IMR-90 (cell line): ENCODE measurements around the gene ARMH1.

ENCODE experiments used
- BHLHE40 ChIP-seq: fragments of 150-350 bp; IDR thresholded peaks from 2 replicates; pipeline ENCODE4 v1.6.1; 2016; ENCODE audit warnings: mild to moderate bottlenecking, low read depth, low read length
- CEBPB ChIP-seq: IDR thresholded peaks from 2 replicates; pipeline ENCODE4 v1.6.1; 2012; ENCODE audit warnings: low read depth, low read length, improper control_type of control experiment
- CHD1 ChIP-seq: IDR thresholded peaks from 2 replicates; pipeline ENCODE4 v1.6.1; 2012; ENCODE audit warnings: low read depth, low read length, improper control_type of control experiment
- FOS ChIP-seq: fragments of 150-350 bp; IDR thresholded peaks from 2 replicates; pipeline ENCODE4 v1.6.1; 2016; ENCODE audit warnings: low read depth, low read length
- MAFK ChIP-seq: IDR thresholded peaks from 2 replicates; pipeline ENCODE4 v1.6.1; 2012; ENCODE audit warnings: low read depth, low read length, improper control_type of control experiment
- MXI1 ChIP-seq: IDR thresholded peaks from 2 replicates; pipeline ENCODE4 v1.6.1; 2012; ENCODE audit warnings: low read depth, mild to moderate bottlenecking, low read length, moderate library complexity, borderline replicate concordance
- POLR2A ChIP-seq: IDR thresholded peaks from 2 replicates; pipeline ENCODE4 v1.6.1; 2012; ENCODE audit warnings: mild to moderate bottlenecking, low read depth, low read length
- RAD21 ChIP-seq: IDR thresholded peaks from 2 replicates; pipeline ENCODE4 v1.6.1; 2012; ENCODE audit warnings: low read length, improper control_type of control experiment
- RCOR1 ChIP-seq: IDR thresholded peaks from 2 replicates; pipeline ENCODE4 v1.6.1; 2012; ENCODE audit warnings: mild to moderate bottlenecking, low read length, improper control_type of control experiment; ENCODE audit not compliant: insufficient replicate concordance
- RFX5 ChIP-seq: IDR thresholded peaks from 2 replicates; pipeline ENCODE4 v1.8.0; 2012; ENCODE audit warnings: low read depth, mild to moderate bottlenecking, low read length, moderate library complexity
- SMC3 ChIP-seq: fragments of 150-350 bp; IDR thresholded peaks from 2 replicates; pipeline ENCODE4 v1.6.1; 2016; ENCODE audit warnings: low read depth, mild to moderate bottlenecking, antibody characterized with exemption, low read length, moderate library complexity
- TF ChIP-seq, protein P1 (sequence below): conservative IDR thresholded peaks from 2 replicates; pipeline ENCODE4 v1.5.1; 2012; ENCODE audit warnings: mild to moderate bottlenecking, low read depth, low read length, improper control_type of control experiment
- TF ChIP-seq, protein P2 (sequence below): fragments of 150-350 bp; IDR thresholded peaks from 2 replicates; pipeline ENCODE4 v1.6.1; 2017; ENCODE audit warnings: mild to moderate bottlenecking, antibody characterized with exemption, low read length, low read depth

DNA sequence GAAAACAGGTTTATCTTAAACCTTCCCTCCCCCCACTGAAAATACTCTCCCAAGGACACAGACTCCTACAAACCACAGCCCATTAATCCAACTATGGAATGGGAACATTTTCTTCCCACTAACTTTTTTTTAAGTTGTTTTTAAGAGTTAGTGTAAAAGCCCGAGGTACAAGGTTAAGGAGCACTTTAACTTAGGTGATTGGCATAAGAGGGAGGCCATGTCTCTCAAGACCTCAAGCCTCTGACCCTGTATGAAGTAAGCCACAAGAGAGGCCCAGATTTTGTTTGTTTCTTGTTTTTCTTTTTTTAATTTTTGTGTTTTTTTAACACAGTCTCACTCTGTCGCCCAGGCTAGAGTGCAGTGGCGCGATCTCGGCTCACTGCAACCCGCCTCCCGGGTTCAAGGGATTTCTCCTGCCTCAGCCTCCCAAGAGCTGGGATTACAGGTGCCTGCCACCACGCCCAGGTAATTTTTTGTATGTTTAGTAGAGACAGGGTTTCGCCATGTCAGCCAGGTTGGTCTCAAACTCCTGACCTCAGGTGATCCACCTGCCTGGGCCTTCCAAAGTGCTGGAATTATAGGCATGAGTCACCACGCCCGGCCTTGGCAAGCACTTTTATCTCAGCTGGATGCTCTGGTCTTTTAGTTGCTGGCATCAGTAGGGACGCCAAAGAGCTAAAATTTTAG, 14.4 kb downstream of the ARMH1 start:
- TF ChIP-seq, protein P1, sequence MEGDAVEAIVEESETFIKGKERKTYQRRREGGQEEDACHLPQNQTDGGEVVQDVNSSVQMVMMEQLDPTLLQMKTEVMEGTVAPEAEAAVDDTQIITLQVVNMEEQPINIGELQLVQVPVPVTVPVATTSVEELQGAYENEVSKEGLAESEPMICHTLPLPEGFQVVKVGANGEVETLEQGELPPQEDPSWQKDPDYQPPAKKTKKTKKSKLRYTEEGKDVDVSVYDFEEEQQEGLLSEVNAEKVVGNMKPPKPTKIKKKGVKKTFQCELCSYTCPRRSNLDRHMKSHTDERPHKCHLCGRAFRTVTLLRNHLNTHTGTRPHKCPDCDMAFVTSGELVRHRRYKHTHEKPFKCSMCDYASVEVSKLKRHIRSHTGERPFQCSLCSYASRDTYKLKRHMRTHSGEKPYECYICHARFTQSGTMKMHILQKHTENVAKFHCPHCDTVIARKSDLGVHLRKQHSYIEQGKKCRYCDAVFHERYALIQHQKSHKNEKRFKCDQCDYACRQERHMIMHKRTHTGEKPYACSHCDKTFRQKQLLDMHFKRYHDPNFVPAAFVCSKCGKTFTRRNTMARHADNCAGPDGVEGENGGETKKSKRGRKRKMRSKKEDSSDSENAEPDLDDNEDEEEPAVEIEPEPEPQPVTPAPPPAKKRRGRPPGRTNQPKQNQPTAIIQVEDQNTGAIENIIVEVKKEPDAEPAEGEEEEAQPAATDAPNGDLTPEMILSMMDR = no peak
- no peak for TF ChIP-seq FOS
- TF ChIP-seq MAFK = no peak
- TF ChIP-seq, protein P2, sequence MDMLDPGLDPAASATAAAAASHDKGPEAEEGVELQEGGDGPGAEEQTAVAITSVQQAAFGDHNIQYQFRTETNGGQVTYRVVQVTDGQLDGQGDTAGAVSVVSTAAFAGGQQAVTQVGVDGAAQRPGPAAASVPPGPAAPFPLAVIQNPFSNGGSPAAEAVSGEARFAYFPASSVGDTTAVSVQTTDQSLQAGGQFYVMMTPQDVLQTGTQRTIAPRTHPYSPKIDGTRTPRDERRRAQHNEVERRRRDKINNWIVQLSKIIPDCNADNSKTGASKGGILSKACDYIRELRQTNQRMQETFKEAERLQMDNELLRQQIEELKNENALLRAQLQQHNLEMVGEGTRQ = no peak
- no peak for TF ChIP-seq POLR2A
- TF ChIP-seq BHLHE40 = no peak
- no peak for TF ChIP-seq CEBPB
- TF ChIP-seq SMC3 = no peak
- no peak for TF ChIP-seq RAD21
- TF ChIP-seq CHD1 = no peak
- TF ChIP-seq RCOR1 = no peak
- TF ChIP-seq MXI1 = no peak
- no peak for TF ChIP-seq RFX5
